ENCODE measurements around the gene ZMYND19.

Gene ZMYND19

GRCh38 chr9:137613259-137613658, 22.9 kb upstream of the ZMYND19 start:
- H3K4me1 ChIP-seq (ENCODE audit: control insufficient read depth, insufficient read depth, low read length): peaks cover 25% of the 10 kb centered on the region
- no peak overlapping the region for H3K9ac ChIP-seq (ENCODE audit: low read length)
- no peak overlapping the region for H3K4me3 ChIP-seq (ENCODE audit: low read depth, low read length)
- no peaks in the 10 kb centered on the region for H3K9me3 ChIP-seq (ENCODE audit: control insufficient read depth, insufficient read depth, low read depth, low read length)
- no peak overlapping the region for H3K27ac ChIP-seq (ENCODE audit: low read depth, low read length)
- no peaks in the 10 kb centered on the region for H3K27me3 ChIP-seq (ENCODE audit: control insufficient read depth, insufficient read depth, low read length)
- peaks cover 40% of the 10 kb centered on the region for H3K36me3 ChIP-seq (ENCODE audit: control insufficient read depth, insufficient read depth, low read length)

DNA sequence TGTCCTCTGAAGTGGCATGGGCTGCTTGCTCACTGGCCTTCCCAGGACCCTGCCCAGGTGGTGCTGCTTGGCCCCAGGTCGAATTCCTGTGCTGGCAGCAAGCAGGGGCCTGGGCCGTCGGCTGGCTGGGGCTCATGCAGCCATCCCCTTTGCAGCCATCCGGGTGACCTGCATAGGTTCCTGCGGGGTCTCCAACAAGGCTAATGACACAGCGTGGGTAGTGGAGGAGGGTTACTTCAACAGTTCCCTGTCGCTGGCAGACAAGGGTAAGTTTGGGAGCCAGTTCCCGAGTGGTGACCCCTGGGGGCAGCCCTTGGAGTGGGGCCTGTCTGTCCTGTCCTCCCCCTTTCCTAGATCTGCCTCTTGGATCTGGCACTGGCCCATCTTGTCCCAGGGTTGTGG, 22.4 kb upstream of the ZMYND19 start:
- Histone ChIP-seq H3K27me3 (ENCODE audit: control insufficient read depth, insufficient read depth, low read length) (no peaks in the 10 kb centered on the region), H3K9me3 (ENCODE audit: control insufficient read depth, insufficient read depth, low read depth, low read length) (no peaks in the 10 kb centered on the region), H3K27ac (ENCODE audit: low read depth, low read length) (no peak overlapping the region; the same call in 1 of the 2 replicates), H3K36me3 (ENCODE audit: control insufficient read depth, insufficient read depth, low read length) (peaks cover 40% of the 10 kb centered on the region), H3K4me3 (ENCODE audit: low read depth, low read length) (no peak overlapping the region), H3K9ac (ENCODE audit: low read length) (no peak overlapping the region), H3K4me1 (ENCODE audit: control insufficient read depth, insufficient read depth, low read length) (peaks cover 23% of the 10 kb centered on the region)

GRCh38 chr9:137611623-137612609, 21.6 kb upstream of the ZMYND19 start:
- peak overlapping the region; percentile 57 for H3K9ac ChIP-seq (ENCODE audit: low read length)
- H3K36me3 ChIP-seq (ENCODE audit: control insufficient read depth, insufficient read depth, low read length): peaks cover 33% of the 10 kb centered on the region
- H3K4me1 ChIP-seq (ENCODE audit: control insufficient read depth, insufficient read depth, low read length): peaks cover 27% of the 10 kb centered on the region
- peaks cover 5% of the 10 kb centered on the region; the same call in 1 of the 2 replicates for H3K27me3 ChIP-seq (ENCODE audit: control insufficient read depth, insufficient read depth, low read length)
- H3K27ac ChIP-seq (ENCODE audit: low read depth, low read length): peak overlapping the region; percentile 66; the same call in 1 of the 2 replicates
- no peaks in the 10 kb centered on the region for H3K9me3 ChIP-seq (ENCODE audit: control insufficient read depth, insufficient read depth, low read depth, low read length)
- no peak overlapping the region for H3K4me3 ChIP-seq (ENCODE audit: low read depth, low read length)

- Histone ChIP-seq H3K4me3 (ENCODE audit: low read depth, low read length) (no peak overlapping the region), H3K27me3 (ENCODE audit: control insufficient read depth, insufficient read depth, low read length) (peaks cover 15% of the 10 kb centered on the region; the same call in 1 of the 2 replicates), H3K9ac (ENCODE audit: low read length) (no peak overlapping the region), H3K27ac (ENCODE audit: low read depth, low read length) (no peak overlapping the region), H3K4me1 (ENCODE audit: control insufficient read depth, insufficient read depth, low read length) (peaks cover 34% of the 10 kb centered on the region), H3K36me3 (ENCODE audit: control insufficient read depth, insufficient read depth, low read length) (peaks cover 26% of the 10 kb centered on the region), H3K9me3 (ENCODE audit: control insufficient read depth, insufficient read depth, low read depth, low read length) (no peaks in the 10 kb centered on the region)
Measured at GRCh38 chr9:137610944-137611343, 20.6 kb upstream of the ZMYND19 start.

DNA sequence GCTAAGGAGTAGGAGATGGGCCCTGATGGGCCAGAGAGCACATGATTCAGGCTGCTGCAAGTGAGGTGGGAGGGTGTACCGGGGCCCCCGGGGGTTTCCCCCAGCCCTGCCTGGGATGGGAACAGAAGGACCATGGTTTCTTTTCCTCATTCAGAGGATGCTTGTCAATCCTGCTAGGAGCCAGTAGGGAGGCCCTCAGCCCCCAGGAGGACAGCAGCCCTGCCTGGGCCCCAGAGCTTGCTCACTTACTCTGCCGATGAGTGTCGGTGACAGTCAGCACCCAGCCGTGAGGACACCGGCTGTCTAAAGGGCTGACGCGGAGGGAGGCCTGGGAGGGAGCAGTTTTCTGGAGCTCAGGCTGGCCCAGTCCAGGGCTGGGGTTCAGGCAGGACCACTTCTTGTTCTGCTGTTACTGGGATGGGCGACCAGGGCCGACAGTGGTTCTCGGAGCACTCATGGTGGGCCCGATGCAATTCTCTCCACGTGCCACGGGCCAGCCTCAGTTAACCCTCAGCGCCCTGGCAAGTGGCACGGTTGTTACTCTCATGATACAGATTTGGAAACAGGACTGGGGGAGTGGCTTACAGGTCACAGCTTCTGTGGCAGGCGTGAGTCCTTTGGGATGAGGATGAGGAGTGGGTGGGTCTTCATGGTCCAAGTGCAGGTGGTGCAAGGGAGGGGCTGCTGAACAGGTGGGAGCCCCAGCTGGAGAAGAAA, 17.0 kb upstream of the ZMYND19 start:
- no peak overlapping the region for H3K9ac ChIP-seq (ENCODE audit: low read length)
- peak overlapping the region; percentile 88; the same call in 1 of the 2 replicates for H3K4me3 ChIP-seq (ENCODE audit: low read depth, low read length)

GRCh38 chr9:137606734-137607138, 16.4 kb upstream of the ZMYND19 start:
- Histone ChIP-seq H3K9ac (ENCODE audit: low read length) (peak overlapping the region; percentile 81), H3K9me3 (ENCODE audit: control insufficient read depth, insufficient read depth, low read depth, low read length) (no peaks in the 10 kb centered on the region), H3K4me1 (ENCODE audit: control insufficient read depth, insufficient read depth, low read length) (peaks cover 33% of the 10 kb centered on the region), H3K36me3 (ENCODE audit: control insufficient read depth, insufficient read depth, low read length) (no peaks in the 10 kb centered on the region), H3K27ac (ENCODE audit: low read depth, low read length) (no peak overlapping the region), H3K27me3 (ENCODE audit: control insufficient read depth, insufficient read depth, low read length) (peaks cover 33% of the 10 kb centered on the region), H3K4me3 (ENCODE audit: low read depth, low read length) (peak overlapping the region; percentile 88)

More for the DNA sequence above, 17.0 kb upstream of the ZMYND19 start:
- no peaks in the 10 kb centered on the region for H3K36me3 ChIP-seq (ENCODE audit: control insufficient read depth, insufficient read depth, low read length)
- H3K27me3 ChIP-seq (ENCODE audit: control insufficient read depth, insufficient read depth, low read length): peaks cover 33% of the 10 kb centered on the region
- H3K4me1 ChIP-seq (ENCODE audit: control insufficient read depth, insufficient read depth, low read length): peaks cover 39% of the 10 kb centered on the region
- no peaks in the 10 kb centered on the region for H3K9me3 ChIP-seq (ENCODE audit: control insufficient read depth, insufficient read depth, low read depth, low read length)
- no peak overlapping the region for H3K27ac ChIP-seq (ENCODE audit: low read depth, low read length)

- Histone ChIP-seq H3K4me3 (ENCODE audit: low read depth, low read length) (peak overlapping the region; percentile 88), H3K36me3 (ENCODE audit: control insufficient read depth, insufficient read depth, low read length) (no peaks in the 10 kb centered on the region), H3K27me3 (ENCODE audit: control insufficient read depth, insufficient read depth, low read length) (peaks cover 33% of the 10 kb centered on the region), H3K27ac (ENCODE audit: low read depth, low read length) (no peak overlapping the region), H3K9me3 (ENCODE audit: control insufficient read depth, insufficient read depth, low read depth, low read length) (no peaks in the 10 kb centered on the region), H3K4me1 (ENCODE audit: control insufficient read depth, insufficient read depth, low read length) (peaks cover 27% of the 10 kb centered on the region), H3K9ac (ENCODE audit: low read length) (peak overlapping the region; percentile 81)
Measured at GRCh38 chr9:137606005-137606621, 15.8 kb upstream of the ZMYND19 start.

- H3K9ac ChIP-seq (ENCODE audit: low read length): peak within 1 kb of the TSS; percentile 81
- H3K4me3 ChIP-seq (ENCODE audit: low read depth, low read length): peak within 1 kb of the TSS; percentile 88
- no peak within 1 kb of the TSS for H3K27ac ChIP-seq (ENCODE audit: low read depth, low read length)
- H3K4me1 ChIP-seq (ENCODE audit: control insufficient read depth, insufficient read depth, low read length): peaks cover 25% of the 10 kb centered on the region
- H3K36me3 ChIP-seq (ENCODE audit: control insufficient read depth, insufficient read depth, low read length): no peaks in the 10 kb centered on the region
- H3K27me3 ChIP-seq (ENCODE audit: control insufficient read depth, insufficient read depth, low read length): peaks cover 33% of the 10 kb centered on the region
- no peaks in the 10 kb centered on the region for H3K9me3 ChIP-seq (ENCODE audit: control insufficient read depth, insufficient read depth, low read depth, low read length)
Measured at GRCh38 chr9:137605121-137606004, 15.1 kb upstream of the ZMYND19 start, which contains the start of gene ARRDC1. Gene ARRDC1, plus strand, starts transcription at chr9:137605686. Its CDS starts 32 bp downstream, at chr9:137605718.

DNA sequence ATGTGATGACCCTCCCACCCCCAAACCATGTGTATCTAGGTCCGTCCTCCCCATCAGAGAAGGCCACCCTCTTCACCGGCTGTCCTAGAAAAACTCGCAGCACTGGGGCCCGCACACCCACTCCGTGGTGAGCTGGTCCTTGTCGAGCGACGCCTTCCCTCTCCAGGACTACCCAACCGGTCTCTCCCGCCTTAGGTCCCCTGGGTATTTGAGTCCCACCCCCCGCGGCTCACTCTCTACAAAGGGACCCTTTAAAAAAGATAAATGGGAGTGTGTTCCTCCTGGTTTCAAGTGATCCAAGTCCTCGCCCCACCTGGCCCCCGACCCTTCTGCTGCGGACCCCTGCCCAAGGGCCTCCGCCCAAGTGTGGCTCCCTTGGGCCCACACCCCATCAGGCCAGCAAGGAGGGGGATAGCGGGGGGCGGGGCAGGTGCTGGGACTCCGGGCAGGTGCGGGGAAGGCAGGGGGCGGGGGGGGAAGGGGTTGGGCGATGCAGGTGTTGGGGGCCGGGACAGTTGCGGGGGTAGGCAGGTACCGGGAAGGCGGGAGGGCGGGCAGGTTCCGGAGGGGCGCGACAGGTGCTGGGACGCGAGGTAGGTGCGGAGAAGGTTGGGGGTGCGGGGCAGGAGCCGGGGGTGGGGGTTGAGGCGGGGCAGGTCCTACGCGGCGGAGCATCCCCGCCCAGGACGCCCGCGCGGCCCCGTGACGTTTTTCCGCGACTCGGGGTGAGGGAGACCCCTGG, 14.2 kb upstream of the ZMYND19 start:
- H3K9me3 ChIP-seq (ENCODE audit: control insufficient read depth, insufficient read depth, low read depth, low read length): no peaks in the 10 kb centered on the region
- peaks cover 33% of the 10 kb centered on the region for H3K27me3 ChIP-seq (ENCODE audit: control insufficient read depth, insufficient read depth, low read length)
- H3K9ac ChIP-seq (ENCODE audit: low read length): no peak overlapping the region
- no peak overlapping the region for H3K27ac ChIP-seq (ENCODE audit: low read depth, low read length)
- peaks cover 25% of the 10 kb centered on the region for H3K4me1 ChIP-seq (ENCODE audit: control insufficient read depth, insufficient read depth, low read length)
- H3K36me3 ChIP-seq (ENCODE audit: control insufficient read depth, insufficient read depth, low read length): no peaks in the 10 kb centered on the region
- peak overlapping the region; percentile 50 for H3K4me3 ChIP-seq (ENCODE audit: low read depth, low read length)
